B cell (primary cell): ENCODE measurements around the gene C13orf42. TPM values are rescaled to one million over a fixed set of nuclear protein-coding genes. Genes with fewer than 3 reads are reported as not detected.

ENCODE experiments used
- ATAC-seq: fragments of 200-7000 bp; cut with Tn5 transposase; one replicate; pipeline ENCODE4 v1.10.0; 2021; ENCODE audit warnings: low read depth, mild to moderate bottlenecking, moderate number of reproducible peaks, moderate library complexity
- CTCF ChIA-PET: fragments of 350-600 bp; sonication (Branson Sonifier 250); formaldehyde crosslinking; loops from one replicate; lab custom pipeline; 2021; ENCODE audit warnings: antibody characterized with exemption, inconsistent platforms; lab: Charles Lee
- POLR2A ChIA-PET: fragments of 350-600 bp; sonication (Branson Sonifier 250); formaldehyde crosslinking; loops from one replicate; lab custom pipeline; 2021; ENCODE audit warnings: antibody characterized with exemption; lab: Charles Lee
- DNase-seq: peaks from one replicate; pipeline ENCODE4 v3.0.0; 2013
- H2AFZ ChIP-seq: 2 replicates; pipeline ENCODE4 v1.6.1; 2012; ENCODE audit warnings: mild to moderate bottlenecking, low read depth, low read length; ENCODE audit not compliant: insufficient read depth, poor library complexity, severe bottlenecking
- H3K27ac ChIP-seq, 2 donors: 1 replicate in 1 of 2; 2 replicates in 1 of 2; pipeline ENCODE4 v1.5.1; 2012 to 2013; ENCODE audit warnings: low read length in 2 of 2, mild to moderate bottlenecking in 2 of 2, moderate library complexity in 1 of 2
- H3K27me3 ChIP-seq, 4 experiments: fragments of 200-600 bp in 1 of 4; sonication (generic) in 1 of 4; replicated peaks in 1 of 4; 1 replicate in 2 of 4; 2 replicates in 2 of 4; pipeline versions ENCODE4 v1.6.1 to v1.7.0; 2013 to 2016; ENCODE audit warnings: low read length in 3 of 4, mild to moderate bottlenecking in 2 of 4, mixed read lengths in 1 of 4, moderate library complexity in 1 of 4; ENCODE audit not compliant: insufficient read depth in 4 of 4, control insufficient read depth in 3 of 4; ENCODE audit errors: control extremely low read depth in 1 of 4
- H3K36me3 ChIP-seq, 2 experiments: replicated peaks in 1 of 2; 1 replicate in 1 of 2; 2 replicates in 1 of 2; pipeline versions ENCODE4 v1.6.1 to v1.7.1; 2013; ENCODE audit warnings: low read length in 1 of 2; ENCODE audit not compliant: insufficient read depth in 2 of 2, control insufficient read depth in 1 of 2; ENCODE audit errors: control extremely low read depth in 1 of 2, extremely low read depth in 1 of 2
- H3K4me1 ChIP-seq, 2 donors: fragments of 200-600 bp in 1 of 2; sonication (generic) in 1 of 2; 1 replicate in 1 of 2; 2 replicates in 1 of 2; pipeline versions ENCODE4 v1.5.1 to v1.6.1; 2013 to 2017; ENCODE audit warnings: low read length in 2 of 2; ENCODE audit not compliant: control insufficient read depth in 2 of 2, insufficient read depth in 2 of 2
- H3K4me2 ChIP-seq: replicated peaks from 2 replicates; pipeline ENCODE3; 2012; ENCODE audit warnings: mild to moderate bottlenecking, low read depth, low read length; ENCODE audit not compliant: poor library complexity, severe bottlenecking
- H3K4me3 ChIP-seq, 5 experiments: fragments of 200-600 bp in 1 of 5; sonication (generic) in 1 of 5; 1 replicate in 3 of 5; 2 replicates in 2 of 5; pipeline versions ENCODE4 v1.5.1 to v1.7.0; 2011 to 2016; ENCODE audit warnings: low read length in 4 of 5, mild to moderate bottlenecking in 4 of 5, low read depth in 2 of 5, control low read depth in 1 of 5, moderate library complexity in 1 of 5; ENCODE audit not compliant: insufficient read depth in 1 of 5; ENCODE audit errors: control extremely low read depth in 1 of 5, extremely low read depth in 1 of 5
- H3K79me2 ChIP-seq: fragments of 200-600 bp; sonication (generic); one replicate; pipeline ENCODE4 v1.6.0; 2016; ENCODE audit warnings: low read length; ENCODE audit not compliant: control insufficient read depth, insufficient read depth
- H3K9ac ChIP-seq: fragments of 200-600 bp; sonication (generic); 2 replicates; pipeline ENCODE4 v1.6.1; 2017; ENCODE audit warnings: mild to moderate bottlenecking, low read length, moderate library complexity
- H3K9me3 ChIP-seq, 3 donors: one replicate each; pipeline versions ENCODE4 v1.6.1 to v1.7.1; 2013; ENCODE audit warnings: low read length in 2 of 3; ENCODE audit not compliant: control insufficient read depth in 2 of 3, insufficient read depth in 1 of 3; ENCODE audit errors: control extremely low read depth in 1 of 3
- H4K20me1 ChIP-seq: 2 replicates; pipeline ENCODE4 v1.6.0; 2012; ENCODE audit warnings: mild to moderate bottlenecking, low read length; ENCODE audit not compliant: insufficient read depth, control insufficient read depth, poor library complexity, severe bottlenecking
- H3K27ac Mint-ChIP-seq: one replicate; pipeline ENCODE4 v1.8.0; 2021; ENCODE audit warnings: mixed read lengths
- H3K27me3 Mint-ChIP-seq: one replicate; pipeline ENCODE4 v1.8.0; 2021; ENCODE audit warnings: mixed read lengths
- H3K4me1 Mint-ChIP-seq: one replicate; pipeline ENCODE4 v1.8.0; 2021; ENCODE audit warnings: mixed read lengths
- H3K4me3 Mint-ChIP-seq: one replicate; pipeline ENCODE4 v1.8.0; 2021; ENCODE audit warnings: mixed read lengths
- H3K9me3 Mint-ChIP-seq: one replicate; pipeline ENCODE4 v1.8.0; 2022; ENCODE audit warnings: mixed read lengths; ENCODE audit not compliant: insufficient read depth
- EZH2 ChIP-seq: IDR thresholded peaks from 2 replicates; pipeline ENCODE4 v1.6.1; 2012; ENCODE audit warnings: borderline replicate concordance, low read depth, mild to moderate bottlenecking, moderate library complexity, low read length; ENCODE audit not compliant: insufficient read depth, poor library complexity, severe bottlenecking
- WGBS: methylation state at CpG from one replicate; pipeline ENCODE4 v1.1.5; 2013; ENCODE audit warnings: missing lambda C conversion rate; ENCODE audit not compliant: insufficient coverage; 5-methylcytosine and 5-hydroxymethylcytosine counted together
- intact Hi-C: fragments of 100-400 bp; cut with micrococcal nuclease; formaldehyde crosslinking; loops from one replicate; pipeline ENCODE4 v1.10.0; 2022
- polyA minus RNA-seq: library from RNA; depleted of rRNA, polyadenylated mRNA; stranded (reverse); fragments of >200 nt; gene quantifications from 2 replicates; pipeline ENCODE4 v1.2.3, GENCODE V29; 2012
- polyA plus RNA-seq: library from polyadenylated mRNA; depleted of rRNA; stranded (reverse); fragments of >200 nt; gene quantifications from 2 replicates; pipeline ENCODE4 v1.2.3, GENCODE V29; 2012
- total RNA-seq, 2 donors: library from RNA; stranded (reverse); fragments of 120-200 nt in 1 of 2; gene quantifications; 1 replicate in 1 of 2; 2 replicates in 1 of 2; pipeline versions ENCODE4 v1.2.3 to v1.2.4, GENCODE V29; 2013 to 2022
- TF ChIP-seq, protein P1 (sequence below): fragments of 200-600 bp; IDR thresholded peaks from one replicate; pipeline ENCODE4 v1.8.0; 2022; ENCODE audit warnings: antibody characterized with exemption, mild to moderate bottlenecking

The C13orf42 gene
- total RNA-seq (not detected in 2 replicates), polyA plus RNA-seq (not detected in 2 replicates), polyA minus RNA-seq (not detected in 2 replicates)
- total RNA-seq (2013) = not detected

DNA sequence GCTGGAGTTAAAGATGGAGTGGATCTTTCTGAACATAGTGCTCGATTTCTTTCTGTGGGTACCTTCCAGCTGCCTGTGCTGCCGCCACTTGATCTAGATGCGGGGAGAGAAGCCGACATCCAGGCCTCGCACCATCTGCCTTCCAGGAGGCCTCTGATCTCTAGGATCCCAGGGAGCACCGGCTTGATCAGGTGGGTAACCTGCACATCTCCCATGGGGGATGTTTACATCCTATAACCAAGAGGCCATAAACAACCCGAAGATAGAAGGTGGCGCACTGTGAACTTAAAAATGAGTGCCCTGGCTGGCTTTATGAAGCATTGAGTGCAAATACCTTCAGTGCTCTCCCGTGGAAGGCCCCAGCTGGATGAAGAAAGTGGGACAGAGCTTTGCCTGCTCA lies at the start of gene C13orf42:
C13orf42 (minus strand) TSS at position 101 of the 400 bp plus-strand sequence; CDS start at position 36, 65 bp downstream.
- no peak within 1 kb of the TSS for H2AFZ ChIP-seq
- ATAC-seq = no peak
- H3K27me3 ChIP-seq = peaks cover 0 to 2% (median 0%) of the 10 kb centered on the region in 4 experiments
- H3K4me1 Mint-ChIP-seq = no peaks in the 10 kb centered on the region
- no peak for DNase-seq
- peaks cover 11% of the 10 kb centered on the region for H3K27me3 Mint-ChIP-seq
- 93% methylated on average over 8 of the region's 9 CpGs for WGBS
- no peak within 1 kb of the TSS for H3K27ac Mint-ChIP-seq
- CTCF ChIA-PET = interaction anchor here (0.9 kb wide), 1 partner anchor 14 kb away, joined by 5 read pairs; no protein-coding TSS in a partner anchor
- no peak within 1 kb of the TSS for H3K4me3 Mint-ChIP-seq
- H3K9ac ChIP-seq = no peak within 1 kb of the TSS
- TF ChIP-seq EZH2 = no peak
- TF ChIP-seq, protein P1, sequence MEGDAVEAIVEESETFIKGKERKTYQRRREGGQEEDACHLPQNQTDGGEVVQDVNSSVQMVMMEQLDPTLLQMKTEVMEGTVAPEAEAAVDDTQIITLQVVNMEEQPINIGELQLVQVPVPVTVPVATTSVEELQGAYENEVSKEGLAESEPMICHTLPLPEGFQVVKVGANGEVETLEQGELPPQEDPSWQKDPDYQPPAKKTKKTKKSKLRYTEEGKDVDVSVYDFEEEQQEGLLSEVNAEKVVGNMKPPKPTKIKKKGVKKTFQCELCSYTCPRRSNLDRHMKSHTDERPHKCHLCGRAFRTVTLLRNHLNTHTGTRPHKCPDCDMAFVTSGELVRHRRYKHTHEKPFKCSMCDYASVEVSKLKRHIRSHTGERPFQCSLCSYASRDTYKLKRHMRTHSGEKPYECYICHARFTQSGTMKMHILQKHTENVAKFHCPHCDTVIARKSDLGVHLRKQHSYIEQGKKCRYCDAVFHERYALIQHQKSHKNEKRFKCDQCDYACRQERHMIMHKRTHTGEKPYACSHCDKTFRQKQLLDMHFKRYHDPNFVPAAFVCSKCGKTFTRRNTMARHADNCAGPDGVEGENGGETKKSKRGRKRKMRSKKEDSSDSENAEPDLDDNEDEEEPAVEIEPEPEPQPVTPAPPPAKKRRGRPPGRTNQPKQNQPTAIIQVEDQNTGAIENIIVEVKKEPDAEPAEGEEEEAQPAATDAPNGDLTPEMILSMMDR = no peak
- intact Hi-C loops = no loop called here
- no peak within 1 kb of the TSS for H3K27ac ChIP-seq
- H4K20me1 ChIP-seq = no peaks in the 10 kb centered on the region
- H3K79me2 ChIP-seq = no peaks in the 10 kb centered on the region
- H3K4me2 ChIP-seq = no peak within 1 kb of the TSS
- no peaks in the 10 kb centered on the region for H3K4me1 ChIP-seq
- H3K4me3 ChIP-seq = no peak within 1 kb of the TSS
- H3K9me3 Mint-ChIP-seq = no peaks in the 10 kb centered on the region
- no peaks in the 10 kb centered on the region for H3K9me3 ChIP-seq
- H3K36me3 ChIP-seq = no peaks in the 10 kb centered on the region
- POLR2A ChIA-PET = no interaction called here

DNA sequence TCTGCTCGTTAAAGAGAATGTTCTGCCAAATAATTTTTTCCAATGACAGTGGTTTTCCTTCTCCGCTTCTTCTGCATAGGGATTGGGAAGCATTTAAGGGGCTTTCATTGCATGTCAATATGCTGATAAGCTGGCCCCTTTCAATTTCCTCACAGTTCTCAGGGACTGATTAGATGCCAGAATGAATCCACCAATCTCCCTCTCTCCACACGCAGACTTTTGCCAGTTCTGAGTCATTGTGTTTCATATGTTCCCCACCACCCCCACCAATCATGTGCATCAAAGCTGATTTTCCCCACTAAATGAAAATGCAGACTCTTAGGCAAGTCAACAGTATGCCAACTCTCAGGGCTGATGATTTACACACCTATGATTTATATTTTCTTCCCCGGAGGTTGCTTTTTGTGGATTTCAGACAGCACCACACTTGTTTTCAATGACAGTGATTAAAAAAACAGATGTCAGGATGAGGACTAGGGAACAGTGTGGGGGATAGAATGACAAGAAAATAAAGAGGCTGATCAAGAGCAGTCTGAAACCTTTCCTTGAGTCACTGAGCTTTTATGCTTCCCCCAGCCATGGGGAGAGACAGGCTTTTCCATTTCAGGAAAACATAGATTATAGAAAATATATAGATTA lies 47.9 kb upstream of the C13orf42 start:
- no peak overlapping the region for H3K4me3 ChIP-seq
- intact Hi-C loops = no loop called here
- no peaks in the 10 kb centered on the region for H4K20me1 ChIP-seq
- no peak overlapping the region for H3K4me3 Mint-ChIP-seq
- WGBS = 72% methylated on average over 3 of the region's 4 CpGs
- no peak overlapping the region for H2AFZ ChIP-seq
- ATAC-seq = no peak
- no peaks in the 10 kb centered on the region for H3K36me3 ChIP-seq
- no peaks in the 10 kb centered on the region for H3K27me3 ChIP-seq
- H3K27ac ChIP-seq = no peak overlapping the region
- POLR2A ChIA-PET = no interaction called here
- no peak overlapping the region for H3K9ac ChIP-seq
- CTCF ChIA-PET = interaction anchor here (0.5 kb wide), 1 partner anchor 10 kb away, joined by 3 read pairs; no protein-coding TSS in a partner anchor
- DNase-seq = no peak
- H3K9me3 ChIP-seq = no peaks in the 10 kb centered on the region
- no peaks in the 10 kb centered on the region for H3K4me1 ChIP-seq
- no peak overlapping the region for H3K4me2 ChIP-seq
- H3K9me3 Mint-ChIP-seq = no peaks in the 10 kb centered on the region
- peaks cover 14% of the 10 kb centered on the region for H3K27me3 Mint-ChIP-seq
- no peak for TF ChIP-seq EZH2
- TF ChIP-seq, protein P1 = no peak
- H3K4me1 Mint-ChIP-seq = no peaks in the 10 kb centered on the region
- H3K79me2 ChIP-seq = no peaks in the 10 kb centered on the region
- no peak overlapping the region for H3K27ac Mint-ChIP-seq
